BLaER1 (cell line): ENCODE results near the gene ZNF136.

ENCODE experiments used
- H3K27ac ChIP-seq: shearing (Covaris generic); formaldehyde crosslinking; 2 replicates; pipeline ENCODE4 v1.8.1; 2022
- H3K27me3 ChIP-seq: shearing (Covaris generic); formaldehyde crosslinking; 2 replicates; pipeline ENCODE4 v1.8.1; 2022
- H3K36me3 ChIP-seq: shearing (Covaris generic); formaldehyde crosslinking; 2 replicates; pipeline ENCODE4 v1.8.1; 2022
- H3K4me1 ChIP-seq: shearing (Covaris generic); formaldehyde crosslinking; 2 replicates; pipeline ENCODE4 v1.8.1; 2022
- H3K4me2 ChIP-seq: shearing (Covaris generic); formaldehyde crosslinking; 2 replicates; pipeline ENCODE4 v1.8.1; 2022
- H3K4me3 ChIP-seq: shearing (Covaris generic); formaldehyde crosslinking; 2 replicates; pipeline ENCODE4 v1.8.1; 2022
- H3K9ac ChIP-seq: shearing (Covaris generic); formaldehyde crosslinking; 2 replicates; pipeline ENCODE4 v1.8.1; 2022
- H3K9me3 ChIP-seq: shearing (Covaris generic); formaldehyde crosslinking; 2 replicates; pipeline ENCODE4 v1.8.1; 2022
- H4K20me1 ChIP-seq: shearing (Covaris generic); formaldehyde crosslinking; 2 replicates; pipeline ENCODE4 v1.8.1; 2022
- Cebpa-rat ChIP-seq: shearing (Covaris generic); IDR thresholded peaks from 2 replicates; pipeline ENCODE4 v1.8.1; 2022

Gene ZNF136

GRCh38 chr19:12222980-12223630 is 60.2 kb downstream of the ZNF136 start:
- Histone ChIP-seq H3K4me1 (no peaks in the 10 kb centered on the region), H3K4me3 (no peak overlapping the region), H3K27me3 (no peaks in the 10 kb centered on the region), H3K9me3 (peaks cover 87% of the 10 kb centered on the region), H3K36me3 (peaks cover 64% of the 10 kb centered on the region), H4K20me1 (no peaks in the 10 kb centered on the region), H3K4me2 (no peak overlapping the region), H3K9ac (no peak overlapping the region), H3K27ac (no peak overlapping the region)
- no peak for TF ChIP-seq Cebpa-rat

- no peaks in the 10 kb centered on the region for H4K20me1 ChIP-seq
- H3K4me1 ChIP-seq = no peaks in the 10 kb centered on the region
- no peak for TF ChIP-seq Cebpa-rat
- H3K4me2 ChIP-seq = no peak overlapping the region
- no peak overlapping the region for H3K9ac ChIP-seq
- no peak overlapping the region for H3K4me3 ChIP-seq
- H3K36me3 ChIP-seq = peaks cover 57% of the 10 kb centered on the region
- no peak overlapping the region for H3K27ac ChIP-seq
- H3K9me3 ChIP-seq = peaks cover 84% of the 10 kb centered on the region
- no peaks in the 10 kb centered on the region for H3K27me3 ChIP-seq
Measured at GRCh38 chr19:12224676-12225075, 61.8 kb downstream of the ZNF136 start.

- peaks cover 70% of the 10 kb centered on the region for H3K9me3 ChIP-seq
Measured at GRCh38 chr19:12229990-12230389, 67.1 kb downstream of the ZNF136 start.

GRCh38 chr19:12230751-12231733 is 68.1 kb downstream of the ZNF136 start:
- H3K27me3 ChIP-seq = no peaks in the 10 kb centered on the region
- H3K4me2 ChIP-seq = no peak overlapping the region
- no peak overlapping the region for H3K27ac ChIP-seq
- no peaks in the 10 kb centered on the region for H4K20me1 ChIP-seq
- peaks cover 72% of the 10 kb centered on the region for H3K9me3 ChIP-seq
- no peak overlapping the region for H3K9ac ChIP-seq
- peaks cover 10% of the 10 kb centered on the region for H3K4me1 ChIP-seq
- no peak overlapping the region for H3K4me3 ChIP-seq
- H3K36me3 ChIP-seq = peaks cover 45% of the 10 kb centered on the region
- no peak for TF ChIP-seq Cebpa-rat

More at GRCh38 chr19:12229990-12230389, 67.1 kb downstream of the ZNF136 start:
- Histone ChIP-seq H3K4me1 (peaks cover 10% of the 10 kb centered on the region), H3K27me3 (no peaks in the 10 kb centered on the region), H4K20me1 (no peaks in the 10 kb centered on the region), H3K9ac (no peak overlapping the region), H3K4me3 (no peak overlapping the region), H3K4me2 (no peak overlapping the region), H3K36me3 (peaks cover 44% of the 10 kb centered on the region), H3K27ac (no peak overlapping the region)
- TF ChIP-seq Cebpa-rat = no peak

- TF ChIP-seq Cebpa-rat = no peak
- Histone ChIP-seq H3K9me3 (peaks cover 78% of the 10 kb centered on the region), H3K27me3 (no peaks in the 10 kb centered on the region)
Measured at GRCh38 chr19:12232961-12233360, 70.1 kb downstream of the ZNF136 start.

GRCh38 chr19:12237143-12237839 is 74.4 kb downstream of the ZNF136 start:
- peaks cover 82% of the 10 kb centered on the region for H3K9me3 ChIP-seq
- H4K20me1 ChIP-seq = no peaks in the 10 kb centered on the region
- H3K4me2 ChIP-seq = no peak overlapping the region
- no peak for TF ChIP-seq Cebpa-rat
- H3K4me3 ChIP-seq = 0 out of 2 replicates have a peak overlapping the region, but pooled peaks have one; percentile 18
- H3K27me3 ChIP-seq = no peaks in the 10 kb centered on the region
- H3K27ac ChIP-seq = no peak overlapping the region
- H3K4me1 ChIP-seq = peaks cover 16% of the 10 kb centered on the region
- H3K9ac ChIP-seq = no peak overlapping the region
- H3K36me3 ChIP-seq = peaks cover 62% of the 10 kb centered on the region

More at GRCh38 chr19:12232961-12233360, 70.1 kb downstream of the ZNF136 start:
- H3K4me2 ChIP-seq = peak overlapping the region; percentile 25
- H3K4me3 ChIP-seq = no peak overlapping the region
- H3K36me3 ChIP-seq = peaks cover 64% of the 10 kb centered on the region
- no peak overlapping the region for H3K9ac ChIP-seq
- H3K4me1 ChIP-seq = peaks cover 10% of the 10 kb centered on the region
- H4K20me1 ChIP-seq = no peaks in the 10 kb centered on the region
- H3K27ac ChIP-seq = no peak overlapping the region
